GM18870 (cell line): Measurements from ENCODE around the gene YWHAH.

ENCODE experiments used
- ATAC-seq: cut with Tn5 transposase; IDR thresholded peaks from one replicate; pipeline ENCODE4 v1.9.1; 2021; ENCODE audit warnings: moderate library complexity; ENCODE audit not compliant: unreplicated experiment

The YWHAH gene

DNA sequence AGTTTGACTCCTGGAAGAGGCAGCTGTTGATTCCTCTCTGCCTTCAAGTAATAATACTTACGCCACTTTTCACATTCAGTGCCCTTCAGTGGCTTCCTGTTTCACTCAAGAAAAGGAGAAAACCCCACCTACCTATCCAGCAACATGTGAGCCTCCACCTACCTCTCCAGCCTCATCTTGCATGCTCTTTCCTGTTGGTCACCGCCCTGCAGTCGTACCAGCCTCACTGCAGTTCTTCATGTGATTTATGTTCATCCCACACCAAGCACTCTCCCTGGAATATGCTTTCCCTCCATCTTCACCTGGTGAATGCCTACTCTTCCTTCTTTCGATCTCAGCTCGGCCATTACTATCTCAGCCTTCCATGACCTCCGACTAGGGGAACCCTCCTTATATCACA, 21.8 kb upstream of the YWHAH start:
- ATAC-seq: no peak

DNA sequence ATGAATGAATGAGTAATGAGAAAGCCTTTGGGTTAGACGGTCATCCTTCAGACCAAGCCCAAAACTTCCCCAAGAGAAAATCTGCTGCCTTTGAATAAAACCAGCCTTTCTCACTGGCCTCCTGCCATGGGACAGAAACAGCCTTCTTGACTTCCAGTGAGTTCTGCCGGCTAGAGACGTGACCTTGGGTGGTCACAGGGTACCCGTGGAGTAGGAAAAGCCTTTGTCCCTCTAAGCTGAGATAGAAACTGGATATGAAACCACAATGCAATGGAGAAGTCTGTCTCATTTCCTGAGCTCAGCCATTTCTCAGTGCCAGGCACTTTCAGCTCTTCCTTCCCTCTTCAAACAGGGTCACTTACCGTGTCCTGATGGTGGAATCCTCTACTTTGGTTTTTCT, 21.2 kb upstream of the YWHAH start:
- ATAC-seq: no peak

DNA sequence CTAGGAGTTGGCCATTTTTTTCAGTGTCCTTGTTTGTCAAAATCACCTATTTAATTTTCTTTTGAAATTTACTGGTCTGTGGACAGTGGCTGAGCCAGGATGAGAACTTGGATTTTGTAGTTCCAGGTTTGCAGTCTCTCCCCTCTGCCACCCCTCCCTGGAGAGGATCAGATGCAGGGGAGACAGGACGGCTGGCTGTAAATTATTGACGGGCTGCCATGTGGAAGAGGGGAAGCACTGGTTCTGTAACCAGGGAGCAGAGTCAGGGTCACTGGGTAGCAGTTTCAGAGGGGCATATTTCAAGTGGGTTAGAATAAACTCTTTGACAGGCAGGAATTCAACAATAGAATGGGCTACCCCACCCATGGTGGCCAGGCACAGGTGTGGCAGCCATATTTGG, 20.6 kb upstream of the YWHAH start:
- no peak for ATAC-seq

DNA sequence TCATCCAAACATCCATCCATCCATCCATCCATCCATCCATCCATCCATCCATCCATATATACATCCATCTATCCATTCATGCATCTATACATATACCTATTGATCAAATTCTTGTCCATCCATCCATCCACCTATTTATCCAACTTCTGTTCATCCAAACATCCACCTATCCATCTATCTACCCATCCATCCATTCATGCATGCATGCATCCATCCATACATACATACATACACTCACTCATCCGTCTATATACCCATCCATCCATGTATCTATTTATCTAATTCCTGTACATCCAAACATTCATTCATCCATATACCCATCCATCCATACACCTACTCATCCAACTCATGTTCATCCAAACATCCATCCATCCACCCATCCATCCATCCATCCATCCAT, 19.3 kb upstream of the YWHAH start:
- no peak for ATAC-seq

DNA sequence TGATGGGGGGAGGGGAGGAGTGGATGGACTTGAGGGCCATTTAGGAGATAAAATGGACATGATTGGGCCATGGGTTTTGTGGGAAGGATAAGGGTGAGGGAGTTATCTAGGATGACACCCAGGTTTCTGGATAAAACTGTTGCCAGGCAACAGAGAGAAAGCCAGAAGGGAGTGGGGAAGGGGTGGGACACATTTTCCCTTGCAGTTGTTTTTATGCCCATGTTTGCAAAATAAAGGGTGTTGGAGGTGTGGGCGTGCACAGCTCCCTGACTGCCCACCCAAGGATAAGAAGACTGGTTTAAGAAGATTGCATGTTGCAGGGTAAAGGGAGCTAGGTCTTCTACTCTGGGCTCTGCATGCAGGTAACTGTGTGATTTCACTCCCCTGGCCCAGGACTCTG, 18.3 kb upstream of the YWHAH start:
- ATAC-seq: no peak

DNA sequence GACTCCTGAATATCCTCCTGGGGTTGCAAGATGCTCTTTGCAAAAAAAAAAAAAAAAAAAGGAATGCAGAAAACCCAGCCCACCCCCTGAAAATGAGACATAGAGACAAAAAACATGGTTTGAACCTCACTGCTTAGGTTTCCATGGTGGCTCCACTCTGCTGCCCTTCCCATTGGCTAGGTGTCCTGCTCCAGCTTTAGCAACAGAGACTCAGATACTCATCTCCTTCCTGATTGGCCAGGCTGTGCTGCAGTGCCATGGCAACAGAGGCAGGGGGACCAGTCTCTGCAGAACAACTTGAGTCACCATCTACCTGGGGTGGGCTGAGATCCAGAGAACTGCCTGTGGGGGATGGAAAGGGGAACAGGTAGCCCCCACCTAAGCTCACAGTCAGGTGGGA, 17.4 kb upstream of the YWHAH start:
- no peak for ATAC-seq

DNA sequence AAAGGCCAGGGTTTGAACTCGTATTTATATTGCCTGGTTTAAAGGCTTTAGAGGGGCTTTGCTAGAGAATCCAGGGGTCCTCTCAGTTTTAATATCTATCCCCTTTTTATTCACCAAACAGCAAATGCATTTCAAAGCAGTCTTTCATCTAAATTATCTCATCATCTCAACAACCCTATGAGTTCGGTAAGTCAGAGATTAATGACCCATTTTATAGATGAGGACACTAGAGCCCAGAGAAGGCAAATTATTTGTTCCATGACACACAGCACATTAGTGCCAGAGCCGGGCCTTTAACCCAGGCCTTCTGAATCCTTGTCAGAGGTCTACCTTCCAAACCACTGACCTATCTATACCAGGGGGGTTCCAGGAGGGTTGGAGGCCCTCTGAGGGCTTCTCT, 16.8 kb upstream of the YWHAH start:
- no peak for ATAC-seq

DNA sequence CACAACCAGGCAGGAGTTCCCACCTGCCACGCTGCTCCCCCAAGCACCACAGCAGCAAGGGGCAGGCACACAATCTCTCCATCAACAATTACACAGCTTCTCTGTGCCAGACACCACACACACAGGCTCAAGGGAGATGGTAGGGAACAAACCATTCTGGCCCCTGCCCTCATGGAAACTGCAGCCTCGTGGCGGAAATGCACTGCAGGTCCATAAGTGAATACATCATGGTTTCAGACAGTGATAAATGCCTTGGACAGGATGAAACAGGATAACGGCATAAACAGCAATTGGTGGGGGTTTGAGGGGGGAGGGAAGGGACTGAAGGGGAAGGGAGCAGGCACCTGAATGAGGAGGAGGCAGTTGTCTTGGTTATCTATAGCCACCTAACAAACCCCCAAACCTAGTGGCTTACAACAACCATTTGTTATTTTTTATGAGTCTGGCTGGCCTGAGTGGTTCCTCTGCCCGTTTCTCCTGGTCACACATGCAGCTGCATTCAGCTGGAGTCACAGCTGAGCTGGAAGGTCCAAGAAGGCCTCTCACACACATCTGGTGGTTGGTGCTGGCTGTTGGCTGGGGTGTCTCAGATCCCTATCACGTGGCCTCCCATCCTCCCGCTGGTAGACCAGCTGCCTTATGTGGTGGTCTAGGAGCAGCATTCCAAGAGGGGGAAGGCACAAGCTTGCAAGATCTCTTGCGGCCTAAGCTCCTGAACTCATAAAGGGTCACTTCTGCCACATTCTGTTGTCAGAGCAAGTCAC, 15.0 kb upstream of the YWHAH start:
- no peak for ATAC-seq

DNA sequence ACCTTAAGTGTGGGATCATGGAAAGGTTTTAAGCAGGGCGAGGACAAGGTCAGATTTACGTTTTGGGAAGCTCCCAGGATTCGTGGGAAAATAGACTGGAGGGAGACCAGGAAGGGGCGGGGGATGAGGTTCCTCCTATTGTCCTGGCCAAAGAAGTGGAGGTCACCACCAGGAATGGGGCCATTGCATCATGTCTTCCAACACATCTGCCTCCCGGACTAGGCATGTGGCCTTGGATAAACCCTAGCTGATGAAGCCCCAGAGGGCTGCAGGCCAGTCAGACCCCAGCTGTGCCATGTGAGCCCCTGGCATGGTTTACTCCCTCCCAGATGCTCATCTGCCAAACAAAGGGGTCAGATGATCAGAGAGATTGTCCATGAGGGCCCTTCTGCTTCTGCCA, 11.5 kb upstream of the YWHAH start:
- no peak for ATAC-seq

DNA sequence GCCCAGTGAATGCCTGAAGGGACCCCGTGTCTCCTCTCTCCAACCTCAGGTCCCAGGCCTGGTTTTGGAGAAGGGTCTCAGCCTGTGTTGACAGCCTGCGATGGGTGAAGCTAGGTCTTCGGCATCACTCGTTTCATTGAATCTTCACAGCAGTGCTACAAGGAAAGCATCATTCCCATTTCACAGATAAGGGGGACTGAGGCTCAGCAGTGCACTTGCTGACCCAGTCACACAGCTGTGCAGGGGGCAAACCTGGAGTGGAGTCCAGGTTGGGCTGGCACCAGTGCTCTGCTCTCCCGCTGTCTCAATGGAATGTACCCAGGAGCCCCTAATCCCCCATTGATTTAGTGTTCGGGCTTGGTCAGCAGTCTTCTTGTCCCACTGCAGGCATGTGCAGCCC, 10.9 kb upstream of the YWHAH start:
- ATAC-seq: no peak

DNA sequence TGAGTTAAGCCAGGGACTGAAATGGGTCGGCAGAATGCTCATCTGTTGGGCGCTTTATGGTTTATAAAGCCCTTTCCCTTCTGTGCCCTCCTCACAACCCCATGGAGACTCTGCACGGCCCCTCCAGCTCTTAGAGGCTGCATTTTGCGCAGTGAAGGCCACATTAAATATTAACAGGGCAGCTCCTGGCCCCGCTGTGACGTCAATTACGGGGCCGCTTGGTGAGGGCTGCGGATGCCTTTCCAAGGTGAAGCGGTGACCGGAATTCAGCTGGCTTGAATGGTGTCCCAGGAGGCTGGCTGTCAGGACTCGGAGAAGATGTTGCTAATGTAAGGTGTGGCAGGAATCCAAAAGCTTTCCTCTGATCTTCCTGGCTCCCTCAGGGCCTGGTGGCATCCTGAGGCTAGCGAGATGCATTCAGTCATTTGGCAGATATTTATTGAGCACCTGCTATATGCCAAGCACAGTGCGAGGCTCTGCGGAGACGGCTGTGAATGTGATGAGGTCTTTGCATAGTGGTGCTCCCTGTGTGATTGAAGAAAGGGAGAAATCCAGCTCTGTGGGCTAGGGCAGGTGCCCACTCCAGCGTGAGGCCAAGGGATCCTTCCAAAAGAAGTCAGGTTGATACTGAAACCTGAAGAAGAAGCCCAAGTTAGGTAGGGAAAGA, 10.4 kb upstream of the YWHAH start:
- ATAC-seq: no peak

DNA sequence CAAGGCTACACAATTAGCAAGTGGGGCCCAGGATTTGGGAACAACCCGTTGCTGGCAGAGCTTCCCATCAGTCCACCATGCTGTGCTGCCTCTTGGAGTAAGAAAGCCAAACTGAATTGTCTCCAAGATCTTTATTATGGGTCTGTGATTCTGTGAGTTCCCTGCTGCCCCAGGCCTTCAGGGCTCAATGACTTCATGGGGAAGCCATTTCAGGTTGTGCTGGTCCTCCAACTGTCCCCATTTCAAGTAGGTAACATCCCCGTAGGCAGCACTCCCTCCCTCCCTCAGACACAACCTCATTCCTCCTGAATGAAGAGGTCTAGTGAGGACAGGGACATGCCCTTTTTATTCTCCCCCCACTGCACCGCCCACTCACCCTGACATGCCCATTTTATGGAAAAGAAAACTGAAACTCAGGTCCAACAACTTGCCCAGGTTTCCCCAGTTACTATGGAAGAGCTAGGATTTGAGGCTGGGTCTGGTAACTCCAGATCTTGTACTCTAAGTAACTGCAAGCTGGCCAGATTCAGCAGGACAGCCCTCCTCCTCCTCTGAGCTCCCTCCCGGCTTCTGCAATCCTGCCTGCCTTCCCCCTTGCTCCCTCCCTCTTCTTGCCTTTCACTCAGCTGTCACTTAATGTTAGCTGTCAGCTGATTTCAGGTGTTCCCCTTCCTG, 8.2 kb upstream of the YWHAH start:
- ATAC-seq: no peak

DNA sequence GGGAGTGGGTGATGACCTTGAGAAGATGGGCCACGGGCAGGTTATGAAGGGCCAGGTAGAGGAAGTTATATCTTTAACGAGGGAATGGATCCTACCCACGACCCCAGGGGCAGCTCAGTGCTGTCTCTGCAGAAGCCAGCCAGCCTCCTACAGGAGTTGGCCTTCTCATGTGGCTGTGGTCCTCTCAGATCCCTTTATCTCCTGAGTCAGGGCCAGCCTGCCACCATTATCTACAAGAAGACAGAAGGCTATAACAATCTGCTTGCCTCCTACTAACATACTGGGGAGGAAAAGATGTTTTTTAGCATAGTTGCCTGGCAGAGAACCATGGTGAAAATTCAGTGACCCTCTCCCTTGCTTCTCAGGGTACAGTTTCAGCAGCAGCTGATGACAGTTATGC, 7.0 kb upstream of the YWHAH start:
- no peak for ATAC-seq

DNA sequence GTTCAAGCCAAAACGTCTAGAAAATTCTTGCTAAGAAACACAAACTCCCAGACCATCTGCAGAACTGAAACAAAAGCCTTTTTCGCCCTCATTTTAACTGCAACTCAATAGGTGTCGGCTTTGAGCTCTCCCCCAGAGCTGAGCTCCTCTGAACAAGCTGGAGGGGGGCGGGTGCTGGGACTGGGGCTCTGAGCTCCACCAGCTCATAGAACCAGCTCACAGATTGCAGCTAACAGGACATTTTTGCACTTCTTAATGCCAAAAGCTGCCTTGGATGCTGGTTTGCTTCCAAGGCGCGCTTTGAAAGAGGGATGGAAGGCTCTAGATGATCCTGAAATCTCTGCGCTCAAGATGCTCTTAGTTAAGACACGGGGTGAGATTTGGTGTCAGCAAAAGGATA, 6.0 kb upstream of the YWHAH start:
- no peak for ATAC-seq

DNA sequence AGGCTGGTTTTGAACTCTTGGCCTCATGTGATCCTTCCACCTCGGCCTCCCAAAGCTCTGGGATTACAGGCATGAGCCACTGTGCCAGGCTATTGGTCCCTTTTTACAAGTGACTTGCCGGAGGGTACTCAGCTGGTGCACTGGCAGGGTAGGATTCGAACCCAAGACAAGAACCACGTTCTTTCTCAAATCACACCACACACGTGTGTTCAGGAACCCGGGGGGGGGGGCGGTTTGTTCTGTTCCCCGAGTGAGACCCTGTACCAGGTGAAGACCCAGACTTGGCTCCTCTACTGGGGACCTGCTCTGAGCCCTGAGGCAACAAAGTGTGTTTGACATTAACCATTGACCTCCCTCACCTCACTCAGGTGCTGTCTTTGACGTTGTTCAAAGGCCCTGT, 3.8 kb upstream of the YWHAH start:
- ATAC-seq: no peak

DNA sequence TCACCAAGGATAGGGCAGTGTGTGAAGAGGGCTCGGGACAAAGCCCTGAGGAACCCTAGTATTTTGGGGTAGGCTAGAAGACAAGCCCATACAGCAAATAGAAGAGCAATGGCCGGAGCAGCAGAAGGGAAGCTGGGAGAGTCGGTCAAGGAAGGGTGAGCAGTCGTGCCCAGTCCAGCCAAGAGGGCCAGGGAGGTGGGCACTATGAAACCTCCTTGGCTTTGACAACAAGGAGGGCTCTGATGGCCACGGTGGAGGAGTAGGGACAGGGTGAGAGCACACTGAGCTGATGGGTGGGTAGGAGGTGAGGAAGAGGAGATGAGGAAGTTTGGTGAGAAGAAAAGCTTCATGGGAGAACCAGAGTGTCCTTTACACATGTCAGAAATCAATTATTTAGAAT, 2.2 kb upstream of the YWHAH start:
- ATAC-seq: no peak

DNA sequence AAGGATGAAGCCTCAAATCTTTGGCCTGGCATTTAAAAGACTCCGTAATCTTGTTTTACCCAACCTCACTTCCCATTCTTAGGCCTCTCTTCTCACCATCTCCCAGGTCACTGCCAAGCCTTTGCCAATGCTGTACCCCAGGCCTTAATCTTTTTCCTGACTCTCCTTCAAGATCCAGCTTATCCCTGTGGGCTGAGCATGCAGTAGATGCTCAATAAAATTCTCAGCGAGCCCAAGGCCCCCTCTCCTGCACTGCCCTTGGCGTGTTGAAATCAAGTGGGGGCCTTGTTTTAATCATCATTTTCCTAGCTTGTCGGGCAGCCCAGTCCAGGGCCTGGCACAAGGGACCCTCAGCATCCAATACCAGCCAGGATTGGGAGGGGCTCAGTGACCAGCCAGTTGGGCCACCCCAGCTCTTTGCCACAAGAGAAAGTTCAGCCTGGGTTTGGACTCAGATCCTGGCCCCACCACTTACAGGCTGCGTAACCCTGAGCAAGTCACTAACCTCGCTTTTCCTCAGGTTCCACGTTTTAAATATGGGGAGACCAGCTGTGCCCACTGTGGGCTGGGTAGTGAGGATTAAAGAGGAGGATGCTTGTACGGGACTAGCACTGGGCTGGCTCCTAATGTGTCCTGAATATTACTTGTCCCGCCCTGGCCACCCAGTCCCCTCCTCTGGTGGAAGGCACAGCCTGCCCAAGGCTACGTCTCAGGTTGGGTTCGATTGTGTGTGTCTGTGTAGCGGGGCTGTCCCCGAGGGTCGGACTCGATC, 943 bp upstream of the YWHAH start:
- ATAC-seq: no peak

DNA sequence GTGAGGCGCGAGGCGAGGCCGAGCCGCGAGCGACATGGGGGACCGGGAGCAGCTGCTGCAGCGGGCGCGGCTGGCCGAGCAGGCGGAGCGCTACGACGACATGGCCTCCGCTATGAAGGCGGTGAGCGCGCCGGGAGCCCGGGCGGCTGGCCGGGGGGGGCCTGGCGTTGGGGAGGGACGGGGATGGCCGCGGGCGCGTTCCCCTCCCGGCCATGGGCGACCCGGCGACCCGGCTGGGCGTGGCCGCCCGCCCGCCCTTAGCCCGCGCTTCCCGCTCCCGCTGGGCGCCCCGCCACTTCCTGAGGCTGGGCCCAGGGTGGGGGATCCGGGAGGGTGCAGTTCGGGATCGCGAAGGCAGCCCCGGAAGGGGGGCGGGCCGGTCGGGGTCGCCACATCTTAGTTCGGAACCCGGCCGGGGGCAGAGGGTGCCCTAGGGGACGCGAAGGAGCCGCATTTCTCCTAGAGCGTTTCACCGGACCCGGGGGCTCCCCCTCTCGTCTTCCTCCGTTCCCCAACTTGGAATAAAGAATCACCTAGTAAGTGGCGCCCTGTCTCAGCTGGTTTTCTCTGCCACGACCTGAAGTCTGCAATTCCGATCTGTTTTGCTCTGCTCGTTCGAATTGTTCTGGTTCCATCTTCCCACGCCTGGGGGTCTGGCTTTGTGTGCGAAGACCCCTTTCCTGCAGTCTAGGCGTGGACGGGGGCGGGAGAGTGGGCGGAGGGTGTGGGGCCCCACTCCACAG, 536 bp downstream of the YWHAH start:
- no peak for ATAC-seq

DNA sequence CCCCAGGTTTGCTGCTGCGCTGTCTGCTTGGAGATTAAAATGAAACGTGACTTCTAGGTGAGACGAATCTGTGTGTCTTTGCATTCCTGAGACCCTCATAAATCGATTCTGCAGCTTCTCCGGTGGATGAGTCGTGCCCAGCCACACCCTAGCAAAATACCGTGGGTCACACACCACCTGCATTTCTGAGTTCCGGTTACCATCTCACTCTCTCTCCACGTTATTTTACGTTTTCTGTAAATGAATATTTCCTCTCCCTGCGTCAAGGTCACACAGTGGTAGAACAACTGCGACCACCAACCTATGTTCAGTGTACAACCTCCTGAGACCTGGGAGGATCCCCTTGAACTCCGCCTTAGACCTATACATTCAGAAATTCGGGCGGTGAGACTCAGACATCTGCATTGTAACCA, 1.1 kb downstream of the YWHAH start:
- ATAC-seq: no peak

DNA sequence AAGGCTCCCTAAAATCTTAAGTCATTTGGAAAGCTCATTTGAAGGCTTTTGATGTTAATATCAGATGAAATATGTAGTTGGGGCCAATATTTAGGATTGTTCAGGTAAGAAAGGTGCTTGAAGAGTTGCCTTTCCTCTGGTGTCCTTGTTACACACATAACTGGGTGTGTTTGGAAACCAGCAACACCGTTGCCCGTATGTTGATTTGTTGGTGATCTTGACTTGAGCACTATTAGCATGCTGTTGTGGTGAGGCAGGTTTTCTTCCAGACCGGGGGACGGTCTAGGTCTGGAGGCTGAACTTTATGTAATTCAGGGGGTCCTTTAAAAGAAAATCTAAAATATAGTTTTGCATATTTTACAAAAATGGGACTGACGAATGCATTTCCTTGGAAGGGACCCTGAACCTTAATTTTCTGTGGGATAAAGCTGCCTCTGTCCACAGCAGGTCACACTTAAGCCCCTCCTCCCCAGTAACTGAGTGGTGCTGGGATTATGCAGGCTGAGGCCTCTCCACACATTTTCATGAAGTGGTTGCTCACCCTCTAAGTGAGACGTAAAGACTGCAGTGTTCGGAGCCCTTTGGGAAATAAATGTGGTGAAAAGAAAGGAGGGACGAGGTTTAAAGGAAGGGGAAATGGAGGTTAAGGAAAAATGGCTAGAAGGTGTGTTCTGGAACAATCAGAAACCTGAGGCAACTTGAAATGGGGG, 1.8 kb downstream of the YWHAH start:
- ATAC-seq: no peak
